WERI-Rb-1 (cell line): ENCODE measurements around the gene LEMD3.

Experiments
- DNase-seq: peaks from one replicate; pipeline ENCODE4 v3.0.0-alpha.2; 2020
- H3K27ac ChIP-seq: fragments of 250-450 bp; sonication (Bioruptor Pico); 2 replicates; pipeline ENCODE4 v1.5.1; 2020; ENCODE audit warnings: mild to moderate bottlenecking, moderate library complexity
- H3K27me3 ChIP-seq: fragments of 250-450 bp; sonication (Bioruptor Pico); 2 replicates; pipeline ENCODE4 v1.5.1; 2021; ENCODE audit warnings: mild to moderate bottlenecking, low read depth, moderate library complexity; ENCODE audit not compliant: insufficient read depth, severe bottlenecking
- H3K36me3 ChIP-seq: fragments of 250-450 bp; sonication (Bioruptor Pico); 2 replicates; pipeline ENCODE4 v1.5.1; 2020; ENCODE audit warnings: mild to moderate bottlenecking, moderate library complexity
- H3K4me3 ChIP-seq: 2 replicates; pipeline ENCODE4 v1.5.1; 2011; ENCODE audit warnings: low read depth, mild to moderate bottlenecking, control low read depth, low read length
- H3K9me3 ChIP-seq: fragments of 250-450 bp; sonication (Bioruptor Pico); 2 replicates; pipeline ENCODE4 v1.5.1; 2021; ENCODE audit warnings: mild to moderate bottlenecking, moderate library complexity; ENCODE audit not compliant: severe bottlenecking
- TF ChIP-seq, protein P1 (sequence below): IDR thresholded peaks from 2 replicates; pipeline ENCODE4 v1.5.1; 2011; ENCODE audit warnings: low read depth, mild to moderate bottlenecking, control low read depth, inconsistent platforms, low read length

Gene LEMD3

DNA sequence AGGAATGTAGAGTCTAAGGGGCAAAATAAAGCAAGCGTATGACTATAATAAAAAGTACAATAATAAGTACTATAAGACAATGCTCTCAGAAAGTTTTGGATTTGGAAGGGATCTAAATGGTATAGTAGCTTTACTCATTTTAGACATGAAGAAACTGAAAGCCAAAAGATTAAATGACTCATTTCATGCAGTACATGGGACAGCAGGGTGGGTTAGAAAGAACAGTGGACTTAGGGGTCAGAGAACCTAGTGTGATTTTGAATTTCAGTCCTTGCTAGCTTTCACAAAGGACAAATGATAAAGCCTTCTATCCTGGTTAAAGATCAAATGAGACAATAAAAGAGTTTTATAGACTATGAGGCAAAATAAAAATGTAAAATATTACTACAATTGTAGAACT, 6.8 kb upstream of the LEMD3 start:
- Histone ChIP-seq H3K36me3 (no peaks in the 10 kb centered on the region), H3K9me3 (no peaks in the 10 kb centered on the region), H3K27ac (no peak overlapping the region), H3K27me3 (no peaks in the 10 kb centered on the region), H3K4me3 (no peak overlapping the region)
- DNase-seq = no peak
- TF ChIP-seq, protein P1, sequence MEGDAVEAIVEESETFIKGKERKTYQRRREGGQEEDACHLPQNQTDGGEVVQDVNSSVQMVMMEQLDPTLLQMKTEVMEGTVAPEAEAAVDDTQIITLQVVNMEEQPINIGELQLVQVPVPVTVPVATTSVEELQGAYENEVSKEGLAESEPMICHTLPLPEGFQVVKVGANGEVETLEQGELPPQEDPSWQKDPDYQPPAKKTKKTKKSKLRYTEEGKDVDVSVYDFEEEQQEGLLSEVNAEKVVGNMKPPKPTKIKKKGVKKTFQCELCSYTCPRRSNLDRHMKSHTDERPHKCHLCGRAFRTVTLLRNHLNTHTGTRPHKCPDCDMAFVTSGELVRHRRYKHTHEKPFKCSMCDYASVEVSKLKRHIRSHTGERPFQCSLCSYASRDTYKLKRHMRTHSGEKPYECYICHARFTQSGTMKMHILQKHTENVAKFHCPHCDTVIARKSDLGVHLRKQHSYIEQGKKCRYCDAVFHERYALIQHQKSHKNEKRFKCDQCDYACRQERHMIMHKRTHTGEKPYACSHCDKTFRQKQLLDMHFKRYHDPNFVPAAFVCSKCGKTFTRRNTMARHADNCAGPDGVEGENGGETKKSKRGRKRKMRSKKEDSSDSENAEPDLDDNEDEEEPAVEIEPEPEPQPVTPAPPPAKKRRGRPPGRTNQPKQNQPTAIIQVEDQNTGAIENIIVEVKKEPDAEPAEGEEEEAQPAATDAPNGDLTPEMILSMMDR = no peak

DNA sequence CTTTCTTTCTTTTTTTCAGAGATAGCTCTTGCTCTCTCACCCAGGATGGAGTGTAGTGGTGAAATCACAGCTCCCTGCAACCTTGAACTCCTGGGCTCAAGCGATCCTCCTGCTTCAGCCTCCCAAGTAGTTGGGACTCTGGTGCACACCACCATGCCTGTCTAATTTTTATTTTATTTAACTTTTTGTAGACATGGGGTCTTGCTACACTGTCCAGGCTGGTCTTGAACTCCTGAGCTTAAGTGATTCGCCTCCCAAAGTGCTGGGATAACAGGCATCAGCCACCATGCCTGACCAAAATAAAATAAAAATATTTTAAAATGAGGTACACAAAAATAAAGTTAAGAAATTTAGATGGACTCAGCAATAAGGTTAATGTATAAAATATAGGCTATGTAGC, 5.1 kb upstream of the LEMD3 start:
- no peak overlapping the region for H3K27ac ChIP-seq
- TF ChIP-seq, protein P1 = no peak
- no peaks in the 10 kb centered on the region for H3K27me3 ChIP-seq
- no peak overlapping the region for H3K4me3 ChIP-seq
- no peaks in the 10 kb centered on the region for H3K9me3 ChIP-seq
- no peak for DNase-seq
- no peaks in the 10 kb centered on the region for H3K36me3 ChIP-seq

DNA sequence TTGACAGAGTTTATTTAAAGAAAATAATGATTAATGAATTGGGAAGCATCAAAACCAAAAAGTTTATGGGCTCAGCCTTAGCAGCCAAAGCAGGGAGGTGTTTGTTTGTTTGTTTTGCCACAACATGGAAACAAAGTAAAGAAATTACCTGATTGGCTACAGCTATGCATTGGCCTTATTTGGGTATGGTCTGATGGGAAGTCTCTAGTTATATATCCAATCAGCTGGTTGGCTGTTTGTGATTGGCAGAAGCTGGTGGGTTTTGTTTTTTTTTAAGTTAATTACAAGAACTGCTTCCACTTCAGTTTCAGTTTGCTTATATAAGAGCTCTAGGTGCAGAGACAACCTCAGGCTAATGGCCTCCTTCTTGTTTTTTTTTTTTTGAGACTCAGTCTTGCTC, 4.6 kb upstream of the LEMD3 start:
- no peak overlapping the region for H3K27ac ChIP-seq
- H3K27me3 ChIP-seq = no peaks in the 10 kb centered on the region

DNA sequence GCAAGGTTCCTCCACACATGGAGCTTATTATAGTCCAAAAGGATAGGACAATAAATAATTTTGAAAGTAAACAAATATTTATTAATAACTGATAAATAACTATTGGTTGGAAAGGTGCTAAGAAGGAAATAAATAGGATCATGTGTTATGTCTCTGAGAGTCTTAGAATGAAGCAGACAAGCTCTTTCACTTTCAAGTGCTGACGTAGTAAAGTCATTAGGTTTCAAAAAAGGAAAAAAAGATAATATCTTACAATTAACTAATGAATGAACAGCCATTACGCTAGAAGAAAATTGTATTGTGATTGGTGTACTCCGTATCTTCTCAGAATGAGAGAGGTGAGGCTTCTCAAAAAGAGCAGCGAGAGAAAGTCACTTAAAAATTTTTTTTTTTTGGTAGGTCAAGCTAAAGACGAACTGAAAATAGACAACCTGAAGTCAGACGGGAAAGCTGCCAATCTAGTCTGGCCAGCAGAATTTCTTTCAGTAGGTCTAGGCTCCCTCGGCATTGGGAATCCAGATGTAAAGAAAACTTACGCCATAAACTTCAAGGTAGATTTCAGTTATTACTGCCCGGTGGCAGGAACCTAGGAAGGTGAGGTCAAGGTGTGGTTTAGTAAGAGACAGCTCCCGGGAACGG, 583 bp upstream of the LEMD3 start:
- Histone ChIP-seq H3K36me3 (peaks cover 38% of the 10 kb centered on the region), H3K27ac (peak overlapping the region; percentile 96), H3K9me3 (no peaks in the 10 kb centered on the region), H3K27me3 (no peaks in the 10 kb centered on the region), H3K4me3 (peak overlapping the region; percentile 95)
- TF ChIP-seq, protein P1 = no peak
- no peak for DNase-seq

More for the DNA sequence above, 4.6 kb upstream of the LEMD3 start:
- H3K4me3 ChIP-seq = no peak overlapping the region
- TF ChIP-seq, protein P1 = no peak
- peaks cover 4% of the 10 kb centered on the region for H3K36me3 ChIP-seq
- DNase-seq = no peak
- no peaks in the 10 kb centered on the region for H3K9me3 ChIP-seq

DNA sequence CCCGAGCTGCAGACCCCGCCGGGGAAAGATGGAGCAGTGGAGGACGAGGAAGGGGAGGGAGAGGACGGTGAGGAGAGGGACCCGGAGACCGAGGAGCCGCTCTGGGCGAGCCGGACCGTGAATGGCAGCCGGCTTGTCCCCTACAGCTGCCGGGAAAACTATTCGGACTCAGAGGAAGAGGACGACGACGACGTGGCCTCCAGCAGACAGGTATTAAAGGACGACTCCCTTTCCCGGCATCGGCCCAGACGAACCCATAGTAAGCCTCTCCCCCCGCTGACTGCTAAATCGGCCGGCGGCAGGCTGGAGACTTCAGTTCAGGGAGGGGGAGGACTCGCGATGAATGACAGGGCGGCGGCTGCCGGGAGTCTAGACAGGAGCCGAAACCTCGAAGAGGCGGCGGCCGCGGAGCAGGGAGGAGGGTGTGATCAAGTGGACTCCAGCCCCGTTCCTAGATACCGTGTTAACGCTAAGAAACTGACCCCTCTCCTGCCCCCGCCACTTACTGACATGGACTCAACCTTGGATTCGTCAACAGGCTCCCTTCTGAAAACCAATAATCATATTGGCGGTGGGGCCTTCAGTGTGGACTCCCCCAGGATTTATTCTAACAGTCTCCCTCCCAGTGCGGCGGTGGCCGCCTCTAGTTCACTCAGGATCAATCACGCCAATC, 962 bp downstream of the LEMD3 start:
- TF ChIP-seq, protein P1 = no peak
- Histone ChIP-seq H3K27ac (peak overlapping the region; percentile 96), H3K36me3 (peaks cover 51% of the 10 kb centered on the region), H3K9me3 (no peaks in the 10 kb centered on the region), H3K27me3 (no peaks in the 10 kb centered on the region), H3K4me3 (peak overlapping the region; percentile 95)
- DNase-seq = peak; percentile 74
